HepG2 (cell line): ENCODE results near the gene C14orf119. TPM values are rescaled to one million over a fixed set of nuclear protein-coding genes. Genes with fewer than 3 reads are reported as not detected.

Experiments used
- CTCF ChIP-seq: sonication (generic); formaldehyde crosslinking; IDR thresholded peaks from 2 replicates; pipeline ENCODE4 v1.5.0; 2020; ENCODE audit warnings: mild to moderate bottlenecking, missing genetic modification reagents, moderate library complexity
- ESRRA ChIP-seq: sonication (generic); formaldehyde crosslinking; IDR thresholded peaks from 2 replicates; pipeline ENCODE4 v1.5.1; 2020; ENCODE audit warnings: mild to moderate bottlenecking, low read depth, missing genetic modification reagents
- GRHL1 ChIP-seq: sonication (generic); formaldehyde crosslinking; conservative IDR thresholded peaks from 2 replicates; pipeline ENCODE4 v1.8.0; 2022; ENCODE audit warnings: missing genetic modification reagents
- HMGXB3 ChIP-seq: sonication (generic); formaldehyde crosslinking; IDR thresholded peaks from 2 replicates; pipeline ENCODE4 v1.4.0; 2020; ENCODE audit warnings: missing genetic modification reagents, borderline replicate concordance
- HNRNPH1 ChIP-seq: fragments of 200-400 bp; formaldehyde crosslinking; optimal IDR thresholded peaks from 2 replicates; pipeline ENCODE3; 2017; ENCODE audit warnings: mild to moderate bottlenecking, low read depth, low read length
- MEF2D ChIP-seq: sonication (generic); formaldehyde crosslinking; IDR thresholded peaks from 2 replicates; pipeline ENCODE4 v1.5.1; 2020; ENCODE audit warnings: mild to moderate bottlenecking, missing genetic modification reagents
- MTERF4 ChIP-seq: sonication (generic); formaldehyde crosslinking; IDR thresholded peaks from 2 replicates; pipeline ENCODE4 v1.8.0; 2023; ENCODE audit warnings: mild to moderate bottlenecking, missing genetic modification reagents
- PPARG ChIP-seq: conservative IDR thresholded peaks from 2 replicates; pipeline ENCODE4 v1.6.1; 2016; ENCODE audit warnings: missing biosample characterization, missing genetic modification reagents
- TGIF2 ChIP-seq: IDR thresholded peaks from 2 replicates; pipeline ENCODE4 v1.6.1; 2016; ENCODE audit warnings: control low read depth, missing compliant biosample characterization
- ZFP82 ChIP-seq: sonication (generic); formaldehyde crosslinking; IDR thresholded peaks from 2 replicates; pipeline ENCODE4 v1.5.1; 2020; ENCODE audit warnings: mild to moderate bottlenecking, missing genetic modification reagents, borderline replicate concordance
- ZHX2 ChIP-seq, 2 experiments: sonication (generic) in 1 of 2; formaldehyde crosslinking in 1 of 2; IDR thresholded peaks; 2 replicates each; pipeline versions ENCODE4 v1.6.1 to v1.9.0; 2014 to 2022; ENCODE audit warnings: antibody characterized with exemption in 1 of 2, borderline replicate concordance in 1 of 2, inconsistent platforms in 1 of 2, low read depth in 1 of 2, missing genetic modification reagents in 1 of 2
- polyA plus RNA-seq, 8 experiments: library from polyadenylated mRNA; depleted of rRNA in 3 of 8; stranded (reverse) in 7 of 8; unstranded in 1 of 8; fragments of >200 nt; fragmentation: Illumina TruSeq in 4 of 8; extraction: Trizol in 4 of 8; gene quantifications; 2 replicates each; pipeline versions ENCODE4 v1.2.1 to v1.2.3, GENCODE V29; 2011 to 2016; ENCODE audit warnings: low read depth in 4 of 8, missing spikeins in 1 of 8, mixed read lengths in 1 of 8; ENCODE audit not compliant: insufficient read depth in 1 of 8
- total RNA-seq, 5 experiments: library from RNA; depleted of rRNA; stranded (reverse); fragments of >200 nt; fragmentation: Illumina TruSeq; extraction: Trizol; gene quantifications; 2 replicates each; pipeline ENCODE4 v1.2.3, GENCODE V29; 2016; ENCODE audit warnings: low read depth in 1 of 5

Gene C14orf119
- total and polyA plus RNA-seq, 2 of the 13 experiments (the other 11 are each of a cell fraction or from before 2014, with no cell fraction given) = 117 to 206 TPM

- TF ChIP-seq HMGXB3 (peak; percentile 81; the same call in 1 of the 2 replicates), ZFP82 (CRISPR knock-in tag) (no peak), ZHX2 (IDR thresholded peaks at IDR 0.05; ENCODE audit: low read depth) (0 out of 2 replicates have a peak, but pooled peaks have one; percentile 32), ZHX2 (CRISPR knock-in tag; IDR thresholded peaks at IDR 0.05; ENCODE audit: borderline replicate concordance) (no peak; the same call in 1 of the 2 replicates), MEF2D (CRISPR knock-in tag) (peak; percentile 22; the same call in 1 of the 2 replicates), GRHL1 (no peak), CTCF (peak; percentile 99), PPARG (CRISPR knock-in tag) (peak; percentile 77), MTERF4 (peak; percentile 59; the same call in 1 of the 2 replicates), TGIF2 (CRISPR knock-in tag) (no peak), ESRRA (CRISPR knock-in tag) (no peak), HNRNPH1 (peak; percentile 88)
Observed at GRCh38 chr14:23068789-23069412, 26.4 kb upstream of the C14orf119 start (continued).
